Activated T-helper 1 cell treated with anti-CD3 and anti-CD28 coated beads, Interleukin-2, amount 50 U/mL, for 16 hours (primary cell): ENCODE results near the gene IL18RAP.

Experiments
- DNase-seq, 2 donors: peaks; one replicate each; pipeline ENCODE4 v3.0.0-alpha.2; 2020; ENCODE audit warnings: low read depth in 1 of 2, low spot score in 1 of 2

IL18RAP gene

DNA sequence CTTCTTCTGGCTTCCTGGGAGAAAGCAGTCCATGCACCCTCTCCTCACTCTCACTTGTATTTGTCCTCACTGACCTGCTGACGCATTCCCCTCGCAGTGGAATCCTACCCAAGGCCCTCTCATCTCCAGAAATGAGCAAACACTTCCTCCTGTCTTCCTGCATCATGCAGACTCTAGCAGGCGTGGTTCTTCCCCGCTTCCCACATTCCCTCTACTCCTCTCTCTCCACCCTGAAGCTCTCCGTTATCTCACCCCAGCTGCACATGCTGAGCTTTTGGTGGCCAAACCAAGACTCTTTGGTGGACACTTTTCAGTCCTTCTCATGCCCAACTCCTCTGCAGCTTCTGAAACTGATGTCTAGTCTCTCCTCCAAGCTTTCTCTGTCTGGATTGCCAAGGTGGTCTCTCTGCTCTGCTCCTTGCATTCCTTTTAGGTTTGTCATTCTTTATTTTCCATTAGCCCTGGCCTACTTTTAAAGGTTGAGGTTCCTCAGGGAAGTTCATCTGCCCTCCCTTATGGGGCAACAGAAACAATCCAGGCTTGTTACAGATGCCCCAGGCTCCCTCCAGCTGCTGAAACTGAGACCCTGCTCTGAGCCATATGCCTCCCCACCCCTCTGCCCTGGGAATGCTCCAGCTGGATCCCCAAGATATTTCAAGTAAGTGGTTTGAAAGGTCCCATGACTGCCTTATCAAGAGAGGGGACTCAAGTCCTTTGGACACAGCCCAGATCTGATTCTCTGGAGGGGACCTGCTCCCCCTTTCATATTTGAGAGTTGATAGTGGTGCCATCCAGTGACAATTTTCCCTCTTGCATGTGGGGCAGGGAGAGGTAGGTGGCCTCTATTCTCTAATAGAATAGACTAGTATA is 835 bp upstream of the IL18RAP start:
- no peak for DNase-seq

DNA sequence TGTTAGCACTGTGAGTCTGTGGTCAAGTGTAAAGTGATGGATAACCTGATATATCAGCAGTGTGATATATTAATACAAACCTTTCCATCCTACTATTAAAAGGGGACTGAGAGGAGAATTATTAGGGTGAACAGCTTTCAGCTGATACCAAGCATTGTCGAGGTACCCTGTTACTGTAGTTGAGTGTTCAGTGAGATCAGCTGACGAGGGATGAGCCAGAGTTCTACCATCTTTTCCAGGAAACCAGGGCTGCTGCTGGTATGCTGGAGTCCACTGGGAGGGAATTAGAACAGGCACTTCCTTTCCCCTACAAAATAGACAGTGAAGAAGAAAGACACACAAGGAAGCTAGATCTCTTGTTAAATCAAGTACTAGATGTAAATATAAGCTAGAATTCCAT is 408 bp downstream of the IL18RAP start:
- DNase-seq: no peak

- no peak for DNase-seq
Measured at GRCh38 chr2:102424754-102425153, 1.8 kb downstream of the IL18RAP start.

- DNase-seq: no peak
Measured at GRCh38 chr2:102425441-102426132, 2.6 kb downstream of the IL18RAP start.

- DNase-seq: no peak
Measured at GRCh38 chr2:102427249-102427648, 4.3 kb downstream of the IL18RAP start.

- DNase-seq: no peak
Measured at GRCh38 chr2:102428573-102428972, 5.6 kb downstream of the IL18RAP start.

- DNase-seq: no peak
Measured at GRCh38 chr2:102432386-102432785, 9.4 kb downstream of the IL18RAP start.

GRCh38 chr2:102433973-102434654 is 11.2 kb downstream of the IL18RAP start:
- no peak for DNase-seq

DNA sequence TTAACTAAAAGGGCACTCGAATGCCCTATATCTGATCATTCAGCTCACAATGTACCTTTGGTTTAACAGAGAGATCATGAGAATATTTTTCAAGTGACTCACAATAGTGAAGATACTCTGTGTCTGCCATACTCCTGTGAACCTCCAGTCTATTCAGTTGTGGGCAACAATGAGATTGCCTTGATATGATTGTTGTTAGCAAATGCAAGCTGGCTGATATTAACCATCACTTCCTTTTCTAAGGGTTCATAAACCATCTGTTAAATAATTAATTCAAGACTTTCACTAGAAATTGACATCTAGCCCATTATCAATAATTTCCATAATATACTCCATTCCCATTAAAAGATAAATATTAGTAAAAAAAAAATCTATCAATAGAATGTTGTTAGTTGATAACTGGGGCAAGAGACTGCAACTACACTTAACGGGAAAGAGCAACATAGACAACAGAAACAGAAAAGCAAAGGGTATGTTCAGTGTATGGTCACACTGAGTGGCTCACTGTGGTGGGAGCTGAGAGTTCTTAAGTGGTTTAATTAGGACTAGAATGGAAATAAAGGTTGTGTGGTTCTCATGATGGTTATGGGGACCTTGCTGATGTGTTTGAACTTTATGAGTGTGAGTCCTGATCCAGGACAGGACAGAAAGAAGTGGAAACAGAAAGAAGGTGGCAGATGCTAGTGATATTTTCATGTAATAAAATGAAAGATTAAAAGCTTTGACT is 11.9 kb downstream of the IL18RAP start:
- no peak for DNase-seq

GRCh38 chr2:102435741-102436140 is 12.8 kb downstream of the IL18RAP start:
- no peak for DNase-seq

- DNase-seq: no peak
Measured at GRCh38 chr2:102436323-102436722, 13.4 kb downstream of the IL18RAP start.

- no peak for DNase-seq
Measured at GRCh38 chr2:102437122-102437521, 14.2 kb downstream of the IL18RAP start.

DNA sequence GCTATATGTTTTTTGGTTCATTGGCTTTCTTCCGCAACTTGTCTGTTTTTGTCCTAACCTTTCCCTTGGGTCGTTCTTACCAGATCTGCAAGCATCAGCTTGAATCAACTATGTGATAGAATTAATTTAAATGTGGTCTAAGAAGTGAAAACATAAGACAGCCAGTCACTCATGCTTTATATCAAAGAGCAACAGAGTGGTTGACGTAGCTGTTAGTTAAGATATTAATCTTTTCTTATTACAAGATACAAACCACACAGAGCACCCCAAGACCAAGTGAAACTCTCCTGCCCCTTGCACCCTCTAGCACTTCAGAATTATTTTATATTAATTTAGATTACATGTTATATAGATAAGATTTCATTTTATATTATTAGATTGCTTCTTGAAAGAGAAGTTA is 15.2 kb downstream of the IL18RAP start:
- no peak for DNase-seq

DNA sequence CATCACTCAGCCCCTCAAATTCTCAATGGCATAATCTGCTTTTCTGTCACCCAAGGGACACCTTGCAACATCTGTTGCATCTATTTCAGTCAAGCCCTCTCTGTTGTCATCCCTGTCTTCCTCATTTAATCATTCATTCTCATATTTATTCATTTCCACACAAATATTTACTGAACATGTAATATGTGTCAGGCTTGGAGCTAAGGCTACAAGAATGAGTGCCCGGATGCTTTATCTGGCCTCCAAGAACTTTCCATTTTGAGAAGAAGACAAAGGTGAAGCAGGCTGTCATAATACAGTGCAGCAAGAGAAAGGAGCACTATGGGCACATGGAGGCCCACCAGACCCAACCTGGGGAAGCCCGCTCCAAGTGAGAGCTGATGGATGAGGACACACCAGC is 15.6 kb downstream of the IL18RAP start:
- DNase-seq: no peak

- DNase-seq: no peak
Measured at GRCh38 chr2:102439065-102439695, 16.2 kb downstream of the IL18RAP start.

DNA sequence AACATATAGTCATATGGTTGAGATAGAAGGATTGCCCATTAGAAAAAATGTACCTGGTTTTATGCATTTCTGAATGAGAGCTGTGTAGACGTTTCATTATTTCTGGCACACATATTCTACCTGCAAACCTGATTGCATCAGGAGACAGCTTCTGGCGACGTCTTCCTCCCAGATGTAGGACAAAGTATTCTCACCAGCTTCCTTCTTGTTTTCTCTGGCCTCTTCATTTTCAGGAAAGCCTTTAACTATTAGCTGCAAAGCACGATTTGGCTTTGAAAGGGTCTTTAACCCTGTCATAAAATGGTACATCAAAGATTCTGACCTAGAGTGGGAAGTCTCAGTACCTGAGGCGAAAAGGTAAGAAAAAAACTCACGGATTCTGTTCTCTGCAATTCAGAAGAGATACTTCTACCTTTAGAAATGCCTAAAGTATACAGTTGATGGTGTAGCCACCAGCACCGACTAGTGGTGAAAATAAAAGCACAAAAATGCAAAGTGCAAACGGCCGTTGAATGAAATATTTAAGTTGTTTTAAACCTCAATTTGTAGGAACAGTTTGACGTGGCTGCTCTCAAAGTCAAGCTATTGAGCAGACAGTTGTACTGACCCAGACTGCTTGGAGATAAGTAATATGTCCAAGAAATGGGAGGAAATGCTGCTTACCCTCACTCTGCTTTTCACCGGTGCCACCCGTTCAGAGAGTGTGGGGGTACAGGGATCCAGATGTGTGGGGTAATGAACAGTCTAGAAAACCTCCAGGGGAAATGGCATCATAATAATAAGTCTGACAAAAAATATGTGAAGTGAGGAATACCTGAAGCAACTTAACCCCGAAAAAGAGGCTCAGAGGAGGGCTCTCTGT is 20.2 kb downstream of the IL18RAP start:
- peak in 1 of 2 donors; percentile 11 for DNase-seq

DNA sequence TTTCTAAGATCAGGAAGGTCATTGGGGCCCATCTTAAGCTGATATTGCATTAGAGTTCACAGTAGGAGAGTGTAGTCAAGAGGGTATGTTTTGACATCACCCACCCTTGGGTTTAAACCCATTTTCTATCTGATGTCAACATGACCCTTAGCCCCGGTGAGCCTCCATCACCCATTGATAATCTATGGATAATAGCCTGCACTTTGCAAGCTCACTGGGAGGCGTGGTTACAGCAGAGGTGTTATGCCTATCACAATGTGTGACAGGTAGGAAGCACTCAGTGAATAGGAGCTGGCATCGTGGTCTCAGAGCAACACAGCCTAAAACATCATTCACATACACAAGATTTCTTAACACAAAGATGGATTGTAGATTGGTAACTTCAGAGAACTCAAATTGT is 21.3 kb downstream of the IL18RAP start:
- no peak for DNase-seq

GRCh38 chr2:102446936-102447335 is 24.0 kb downstream of the IL18RAP start:
- DNase-seq: no peak

DNA sequence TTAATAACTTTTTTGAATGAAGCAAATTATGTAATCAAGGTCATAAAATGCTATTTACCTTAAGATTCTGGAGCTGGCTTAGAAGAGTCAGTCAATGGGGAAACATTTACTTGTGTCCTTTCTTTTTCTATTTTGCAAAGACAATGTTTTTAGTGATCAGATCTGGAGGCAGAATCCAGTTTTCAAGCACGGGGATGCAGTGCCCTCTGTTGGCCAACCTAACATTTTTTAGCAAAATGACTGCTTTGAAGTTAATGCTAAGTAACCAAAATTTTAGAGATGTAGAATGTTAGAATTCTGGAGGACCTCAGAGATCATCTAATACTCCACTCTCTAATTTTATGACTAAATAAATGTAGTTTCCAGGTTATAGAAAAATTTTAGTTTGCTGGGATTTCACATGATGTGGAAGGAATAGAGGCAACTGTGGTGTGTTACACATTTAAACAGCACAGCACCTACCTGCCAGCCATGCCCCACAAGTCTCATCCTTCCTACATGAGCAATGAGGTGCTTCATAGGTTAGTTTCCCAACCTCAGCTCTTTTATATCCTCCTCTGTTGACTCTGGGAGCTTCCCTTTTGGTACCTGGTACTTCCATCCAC is 26.5 kb downstream of the IL18RAP start:
- DNase-seq: peak; percentile 32 to 34
